ENCODE data around the gene CCDC12. TPM values are rescaled to one million over a fixed set of nuclear protein-coding genes. Genes with fewer than 3 reads are reported as not detected.

The CCDC12 gene
- total and polyA plus RNA-seq, 2 of the 13 experiments (the other 11 are each of a cell fraction or from before 2014, with no cell fraction given), result 30.1 to 49.5 TPM

- FAIRE-seq (no peak), ATAC-seq (no peak), DNase-seq (ENCODE audit: low spot score) (no peak)
- Histone ChIP-seq H3K4me2 (ENCODE audit: low read depth, low read length) (no peak overlapping the region), H3K27ac (ENCODE audit: extremely low read length, insufficient read depth, low read length) (no peak overlapping the region), H3K9me3 (ENCODE audit: low read length) (no peaks in the 10 kb centered on the region), H3K4me3 (replicated peaks in 1 of 3; ENCODE audit: insufficient read depth in 1 of 3, low read depth in 2 of 3, low read length in 3 of 3) (no peak overlapping the region), H3K36me3 (replicated peaks in 1 of 2; ENCODE audit: control insufficient read depth in 1 of 2, insufficient read depth in 2 of 2, low read length in 2 of 2) (peaks cover 25 to 61% of the 10 kb centered on the region in 2 experiments), H3K27me3 (ENCODE audit: control insufficient read depth in 1 of 2, insufficient read depth in 2 of 2, low read length in 2 of 2) (no peaks in the 10 kb centered on the region), H3K4me1 (ENCODE audit: insufficient read depth, low read length) (peaks cover 33% of the 10 kb centered on the region), H4K20me1 (ENCODE audit: insufficient read depth, low read length) (peaks cover 32% of the 10 kb centered on the region), H2AFZ (ENCODE audit: low read length) (no peak overlapping the region), H3K9ac (ENCODE audit: insufficient read depth, low read depth, low read length) (no peak overlapping the region), H3K79me2 (ENCODE audit: insufficient read depth, low read length) (peaks cover 35% of the 10 kb centered on the region)
- intact Hi-C loops (cut with micrococcal nuclease; ENCODE audit: unreplicated experiment) (loop anchor here (10.0 kb wide), 1 partner anchor 47 kb away; the partner anchor contains the start of genes CCDC12 and NBEAL2), in situ Hi-C loops (cut with HindIII; ENCODE audit: extremely low pct_ligation_motif_present, low pct_unique_long_range_greater_than_20kb) (no loop called here)
- CTCF ChIA-PET (ENCODE audit: low intra/inter-chr PET ratio, low total read pairs), result no interaction called here
- no TSS peak for BruUV-seq (replicated peaks)
- WGBS (ENCODE audit: low lambda C conversion rate), result 100% methylated on average over 1 of the region's 1 CpG
- POLR2A ChIA-PET, result no interaction called here
- TF ChIP-seq ZNF317 (CRISPR knock-in tag; IDR thresholded peaks at IDR 0.05) (peak; percentile 95), ZNF749 (CRISPR knock-in tag; IDR thresholded peaks at IDR 0.05; ENCODE audit: borderline replicate concordance) (no peak)
Measured at GRCh38 chr3:46928282-46928681, 48.3 kb downstream of the CCDC12 start.

- H4K20me1 ChIP-seq (ENCODE audit: insufficient read depth, low read length), result peaks cover 32% of the 10 kb centered on the region
- CTCF ChIA-PET (ENCODE audit: low intra/inter-chr PET ratio, low total read pairs), result no interaction called here
- POLR2A ChIA-PET, result no interaction called here
Measured at GRCh38 chr3:46927718-46928073, 48.8 kb downstream of the CCDC12 start.

More at GRCh38 chr3:46927718-46928073, 48.8 kb downstream of the CCDC12 start:
- peaks cover 27% of the 10 kb centered on the region for H3K4me1 ChIP-seq (ENCODE audit: insufficient read depth, low read length)
- 100% methylated on average over 5 of the region's 6 CpGs for WGBS (ENCODE audit: low lambda C conversion rate)
- H3K27me3 ChIP-seq (ENCODE audit: control insufficient read depth in 1 of 2, insufficient read depth in 2 of 2, low read length in 2 of 2), result no peaks in the 10 kb centered on the region
- no peak overlapping the region for H3K4me3 ChIP-seq (replicated peaks in 1 of 3; ENCODE audit: insufficient read depth in 1 of 3, low read depth in 2 of 3, low read length in 3 of 3)
- peaks cover 31 to 63% of the 10 kb centered on the region in 2 experiments for H3K36me3 ChIP-seq (replicated peaks in 1 of 2; ENCODE audit: control insufficient read depth in 1 of 2, insufficient read depth in 2 of 2, low read length in 2 of 2)
- in situ Hi-C loops (cut with HindIII; ENCODE audit: extremely low pct_ligation_motif_present, low pct_unique_long_range_greater_than_20kb) (no loop called here), intact Hi-C loops (cut with micrococcal nuclease; ENCODE audit: unreplicated experiment) (loop anchor here (10.0 kb wide), 1 partner anchor 47 kb away; the partner anchor contains the start of genes CCDC12 and NBEAL2)
- H3K79me2 ChIP-seq (ENCODE audit: insufficient read depth, low read length), result peaks cover 30% of the 10 kb centered on the region
- BruUV-seq (replicated peaks), result no TSS peak
- H3K9ac ChIP-seq (ENCODE audit: insufficient read depth, low read depth, low read length), result no peak overlapping the region
- no peaks in the 10 kb centered on the region for H3K9me3 ChIP-seq (ENCODE audit: low read length)
- no peak for DNase-seq (ENCODE audit: low spot score)
- no peak overlapping the region for H3K4me2 ChIP-seq (ENCODE audit: low read depth, low read length)
- no peak overlapping the region for H3K27ac ChIP-seq (ENCODE audit: extremely low read length, insufficient read depth, low read length)
- no peak overlapping the region for H2AFZ ChIP-seq (ENCODE audit: low read length)
- TF ChIP-seq HNRNPL (IDR thresholded peaks at IDR 0.05; ENCODE audit: low read depth, low read length) (no peak), PCBP2 (optimal IDR thresholded peaks at IDR 0.05; ENCODE audit: low read depth, low read length, poor library complexity, severe bottlenecking) (no peak), MTA1 (CRISPR knock-in tag; IDR thresholded peaks at IDR 0.05; ENCODE audit: borderline replicate concordance) (no peak), TBL1XR1 (IDR thresholded peaks at IDR 0.05; ENCODE audit: borderline replicate concordance, low read length, partially characterized antibody) (no peak)
- FAIRE-seq, result no peak
- no peak for ATAC-seq
